ENCODE measurements around the gene DBH. TPM values are rescaled to one million over a fixed set of nuclear protein-coding genes. Genes with fewer than 3 reads are reported as not detected.

The DBH gene
- total RNA-seq, 1 experiment from 2014 or later = not detected

- peaks cover 5% of the 10 kb centered on the region; the same call in 1 of the 2 replicates for H3K27me3 ChIP-seq (ENCODE audit: insufficient read depth, low read length)
- POLR2A ChIA-PET = no interaction called here
- RAD21 ChIA-PET (ENCODE audit: low non-redundant PET in 1 of 2, low total read pairs in 2 of 2, uncharacterized antibody in 2 of 2, unreplicated experiment in 2 of 2) = no interaction called here
- H3K4me3 ChIP-seq (replicated peaks in 1 of 2; ENCODE audit: low read depth in 1 of 2, low read length in 2 of 2) = no peak overlapping the region
- DNase-seq (ENCODE audit: low read depth, low spot score) = no peak
- H3K4me2 ChIP-seq (ENCODE audit: low read length) = no peak overlapping the region
- H3K36me3 ChIP-seq (ENCODE audit: control insufficient read depth in 1 of 2, insufficient read depth in 2 of 2, low read length in 2 of 2) = no peaks in the 10 kb centered on the region
- H3K9me3 ChIP-seq (ENCODE audit: control insufficient read depth in 1 of 2, insufficient read depth in 1 of 2, low read depth in 1 of 2, low read length in 2 of 2) = no peaks in the 10 kb centered on the region
- H3K9ac ChIP-seq (ENCODE audit: low read length) = no peak overlapping the region
- no peaks in the 10 kb centered on the region for H4K20me1 ChIP-seq (ENCODE audit: insufficient read depth)
- H3K27ac ChIP-seq (ENCODE audit: low read depth, low read length) = no peak overlapping the region
- ATAC-seq = no peak
- no peak for TF ChIP-seq MAX (IDR thresholded peaks at IDR 0.05)
- TF ChIP-seq SIN3A (IDR thresholded peaks at IDR 0.05; ENCODE audit: low read depth) = no peak
- TF ChIP-seq POLR2A (IDR thresholded peaks at IDR 0.05; ENCODE audit: borderline replicate concordance, extremely low read depth, insufficient read depth, insufficient read length) = no peak
- TF ChIP-seq ATF3 (IDR thresholded peaks at IDR 0.05) = no peak
- no peak for TF ChIP-seq POLR2AphosphoS5 (IDR thresholded peaks at IDR 0.05; ENCODE audit: low read depth, low read length)
- no peaks in the 10 kb centered on the region; a peak in 1 of 4 replicates for H3K4me1 ChIP-seq (ENCODE audit: control insufficient read depth in 1 of 2, insufficient read depth in 2 of 2, low read length in 2 of 2)
- no peak overlapping the region for H2AFZ ChIP-seq (ENCODE audit: low read depth, low read length, poor library complexity, severe bottlenecking)
- intact Hi-C loops (cut with micrococcal nuclease) = no loop called here
- BruUV-seq (replicated peaks) = no TSS peak
- H3K9me2 ChIP-seq (ENCODE audit: insufficient read depth) = no peaks in the 10 kb centered on the region
- H3K79me2 ChIP-seq (ENCODE audit: insufficient read depth, low read length) = no peaks in the 10 kb centered on the region
- CTCF ChIA-PET = no interaction called here
These were observed 1.4 kb downstream of the DBH start for GRCh38 chr9:133637451-133638055.

GRCh38 chr9:133638076-133638475, 1.9 kb downstream of the DBH start:
- H3K9ac ChIP-seq (ENCODE audit: low read length) = no peak overlapping the region
- ChIA-PET POLR2A (no interaction called here), RAD21 (ENCODE audit: low non-redundant PET in 1 of 2, low total read pairs in 2 of 2, uncharacterized antibody in 2 of 2, unreplicated experiment in 2 of 2) (no interaction called here), CTCF (no interaction called here)
- no peaks in the 10 kb centered on the region for H3K9me2 ChIP-seq (ENCODE audit: insufficient read depth)
- H2AFZ ChIP-seq (ENCODE audit: low read depth, low read length, poor library complexity, severe bottlenecking) = no peak overlapping the region
- H3K9me3 ChIP-seq (ENCODE audit: control insufficient read depth in 1 of 2, insufficient read depth in 1 of 2, low read depth in 1 of 2, low read length in 2 of 2) = no peaks in the 10 kb centered on the region
- intact Hi-C loops (cut with micrococcal nuclease) = no loop called here
- H3K27ac ChIP-seq (ENCODE audit: low read depth, low read length) = no peak overlapping the region
- no peak for DNase-seq (ENCODE audit: low read depth, low spot score)
- no peaks in the 10 kb centered on the region for H3K4me1 ChIP-seq (ENCODE audit: control insufficient read depth in 1 of 2, insufficient read depth in 2 of 2, low read length in 2 of 2)
- H4K20me1 ChIP-seq (ENCODE audit: insufficient read depth) = no peaks in the 10 kb centered on the region
- H3K4me2 ChIP-seq (ENCODE audit: low read length) = no peak overlapping the region
- no peak for ATAC-seq
- peaks cover 5% of the 10 kb centered on the region; the same call in 1 of the 2 replicates for H3K27me3 ChIP-seq (ENCODE audit: insufficient read depth, low read length)
- no peaks in the 10 kb centered on the region for H3K36me3 ChIP-seq (ENCODE audit: control insufficient read depth in 1 of 2, insufficient read depth in 2 of 2, low read length in 2 of 2)
- BruUV-seq (replicated peaks) = no TSS peak
- H3K79me2 ChIP-seq (ENCODE audit: insufficient read depth, low read length) = no peaks in the 10 kb centered on the region
- H3K4me3 ChIP-seq (replicated peaks in 1 of 2; ENCODE audit: low read depth in 1 of 2, low read length in 2 of 2) = no peak overlapping the region
- TF ChIP-seq POLR2A (IDR thresholded peaks at IDR 0.05; ENCODE audit: borderline replicate concordance, extremely low read depth, insufficient read depth, insufficient read length) (no peak), EGR1 (IDR thresholded peaks at IDR 0.05; ENCODE audit: low read depth) (no peak), CEBPB (IDR thresholded peaks at IDR 0.05; ENCODE audit: low read depth) (no peak)
